Rectal smooth muscle tissue (tissue), 1 donor: ENCODE results near the gene TCF12.

Experiments
- H3K27ac ChIP-seq: one replicate; pipeline ENCODE4 v1.7.0; 2013; ENCODE audit warnings: low read depth, low read length, inconsistent platforms
- H3K27me3 ChIP-seq: one replicate; pipeline ENCODE4 v1.7.0; 2013; ENCODE audit warnings: low read length; ENCODE audit not compliant: control insufficient read depth, insufficient read depth
- H3K36me3 ChIP-seq: one replicate; pipeline ENCODE4 v1.7.0; 2013; ENCODE audit warnings: low read length; ENCODE audit not compliant: control insufficient read depth, insufficient read depth
- H3K4me1 ChIP-seq: one replicate; pipeline ENCODE4 v1.7.0; 2013; ENCODE audit warnings: low read length; ENCODE audit not compliant: control insufficient read depth, insufficient read depth
- H3K4me3 ChIP-seq: one replicate; pipeline ENCODE4 v1.7.0; 2013; ENCODE audit warnings: low read length
- H3K9ac ChIP-seq: one replicate; pipeline ENCODE4 v1.7.0; 2013; ENCODE audit warnings: low read length

TCF12 gene

GRCh38 chr15:57327985-57328471, 409.6 kb downstream of the TCF12 start:
- Histone ChIP-seq H3K9ac (no peak overlapping the region), H3K36me3 (no peaks in the 10 kb centered on the region), H3K27me3 (no peaks in the 10 kb centered on the region), H3K4me1 (no peaks in the 10 kb centered on the region), H3K4me3 (no peak overlapping the region), H3K27ac (no peak overlapping the region)

DNA sequence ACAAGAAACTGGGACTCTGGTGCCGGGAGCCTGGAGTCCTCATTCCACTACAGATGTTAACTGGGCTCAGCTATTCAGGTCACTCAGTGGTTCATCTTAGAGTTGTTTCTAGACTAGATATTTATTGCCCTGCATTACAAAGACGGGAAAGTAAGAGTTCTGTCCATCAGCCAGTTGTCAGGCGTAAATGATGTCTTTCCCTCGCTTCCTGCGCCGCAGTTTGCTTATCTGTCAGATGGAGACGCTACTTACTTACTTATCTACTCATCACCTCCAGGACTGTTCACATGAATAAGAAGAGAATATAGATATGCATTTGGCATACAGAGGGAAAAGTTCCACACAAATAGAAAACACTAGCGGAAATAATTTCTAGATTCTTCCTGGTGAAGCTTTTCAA, 410.0 kb downstream of the TCF12 start:
- Histone ChIP-seq H3K9ac (no peak overlapping the region), H3K4me3 (no peak overlapping the region), H3K27ac (no peak overlapping the region), H3K4me1 (no peaks in the 10 kb centered on the region), H3K27me3 (no peaks in the 10 kb centered on the region), H3K36me3 (no peaks in the 10 kb centered on the region)

- Histone ChIP-seq H3K27ac (no peak overlapping the region), H3K9ac (no peak overlapping the region)
These were observed 410.5 kb downstream of the TCF12 start for GRCh38 chr15:57328897-57329296.

GRCh38 chr15:57329582-57330367, 411.3 kb downstream of the TCF12 start:
- H3K4me1 ChIP-seq, result no peaks in the 10 kb centered on the region
- H3K9ac ChIP-seq, result no peak overlapping the region
- H3K27ac ChIP-seq, result no peak overlapping the region
- H3K4me3 ChIP-seq, result no peak overlapping the region
- no peaks in the 10 kb centered on the region for H3K27me3 ChIP-seq
- H3K36me3 ChIP-seq, result no peaks in the 10 kb centered on the region

More at GRCh38 chr15:57328897-57329296, 410.5 kb downstream of the TCF12 start:
- Histone ChIP-seq H3K36me3 (no peaks in the 10 kb centered on the region), H3K4me1 (no peaks in the 10 kb centered on the region), H3K4me3 (no peak overlapping the region), H3K27me3 (no peaks in the 10 kb centered on the region)

- Histone ChIP-seq H3K9ac (no peak overlapping the region), H3K4me1 (no peaks in the 10 kb centered on the region), H3K27ac (no peak overlapping the region), H3K4me3 (no peak overlapping the region), H3K36me3 (no peaks in the 10 kb centered on the region), H3K27me3 (no peaks in the 10 kb centered on the region)
These were observed 412.3 kb downstream of the TCF12 start for GRCh38 chr15:57330619-57331340.

DNA sequence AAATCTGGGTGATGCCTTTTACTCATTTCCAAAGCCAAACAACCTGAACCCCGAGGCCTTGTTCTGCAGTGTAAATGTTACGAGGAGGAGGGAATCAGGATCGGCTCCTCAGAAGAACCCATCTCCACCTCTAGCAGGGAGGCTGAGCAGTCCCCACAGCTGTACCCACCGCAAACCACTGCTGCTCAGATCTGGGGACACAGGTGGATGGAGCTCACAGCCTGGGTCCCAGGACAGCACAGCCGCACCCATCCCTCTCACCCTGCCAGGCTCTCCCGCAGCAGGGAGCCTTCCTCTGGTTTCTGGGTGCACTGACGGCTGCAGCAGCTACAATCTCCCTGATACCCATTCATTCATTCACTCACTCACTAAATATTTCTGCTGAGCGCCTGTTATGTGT, 413.9 kb downstream of the TCF12 start:
- no peak overlapping the region for H3K9ac ChIP-seq
- no peaks in the 10 kb centered on the region for H3K27me3 ChIP-seq
- no peaks in the 10 kb centered on the region for H3K36me3 ChIP-seq
- no peak overlapping the region for H3K4me3 ChIP-seq
- no peak overlapping the region for H3K27ac ChIP-seq
- no peaks in the 10 kb centered on the region for H3K4me1 ChIP-seq

- no peak overlapping the region for H3K9ac ChIP-seq
- no peaks in the 10 kb centered on the region for H3K4me1 ChIP-seq
- no peaks in the 10 kb centered on the region for H3K36me3 ChIP-seq
- H3K27me3 ChIP-seq, result no peaks in the 10 kb centered on the region
- no peak overlapping the region for H3K27ac ChIP-seq
- no peak overlapping the region for H3K4me3 ChIP-seq
These were observed 415.0 kb downstream of the TCF12 start for GRCh38 chr15:57333487-57333886.

GRCh38 chr15:57334257-57334656, 415.8 kb downstream of the TCF12 start:
- Histone ChIP-seq H3K27me3 (no peaks in the 10 kb centered on the region), H3K4me1 (no peaks in the 10 kb centered on the region), H3K4me3 (no peak overlapping the region), H3K27ac (no peak overlapping the region), H3K9ac (no peak overlapping the region), H3K36me3 (no peaks in the 10 kb centered on the region)

GRCh38 chr15:57335293-57335715, 416.9 kb downstream of the TCF12 start:
- Histone ChIP-seq H3K27ac (no peak overlapping the region), H3K4me3 (no peak overlapping the region), H3K36me3 (no peaks in the 10 kb centered on the region), H3K27me3 (no peaks in the 10 kb centered on the region), H3K4me1 (no peaks in the 10 kb centered on the region), H3K9ac (no peak overlapping the region)

DNA sequence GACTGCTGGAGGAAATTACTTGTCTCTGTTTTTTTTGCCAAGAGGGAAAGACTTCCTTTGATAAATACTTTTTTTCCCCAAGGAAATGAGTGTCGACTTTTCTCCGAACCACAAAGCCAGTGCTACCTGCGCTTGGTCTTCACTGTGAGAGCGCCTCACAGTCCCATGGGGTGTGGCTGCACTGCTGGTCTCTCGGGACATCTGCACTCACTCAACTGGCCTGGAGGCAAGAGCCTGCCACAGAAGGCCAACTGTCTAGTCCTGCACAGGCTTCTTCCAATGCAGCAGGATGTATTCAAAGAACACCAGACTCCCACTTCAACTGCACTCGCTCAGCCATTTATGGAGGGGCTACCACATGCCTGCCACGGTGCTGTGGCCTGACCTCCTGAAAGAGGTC, 417.3 kb downstream of the TCF12 start:
- H3K9ac ChIP-seq, result no peak overlapping the region
- H3K4me1 ChIP-seq, result no peaks in the 10 kb centered on the region
- H3K27ac ChIP-seq, result no peak overlapping the region
- no peak overlapping the region for H3K4me3 ChIP-seq
- H3K27me3 ChIP-seq, result no peaks in the 10 kb centered on the region
- H3K36me3 ChIP-seq, result no peaks in the 10 kb centered on the region

DNA sequence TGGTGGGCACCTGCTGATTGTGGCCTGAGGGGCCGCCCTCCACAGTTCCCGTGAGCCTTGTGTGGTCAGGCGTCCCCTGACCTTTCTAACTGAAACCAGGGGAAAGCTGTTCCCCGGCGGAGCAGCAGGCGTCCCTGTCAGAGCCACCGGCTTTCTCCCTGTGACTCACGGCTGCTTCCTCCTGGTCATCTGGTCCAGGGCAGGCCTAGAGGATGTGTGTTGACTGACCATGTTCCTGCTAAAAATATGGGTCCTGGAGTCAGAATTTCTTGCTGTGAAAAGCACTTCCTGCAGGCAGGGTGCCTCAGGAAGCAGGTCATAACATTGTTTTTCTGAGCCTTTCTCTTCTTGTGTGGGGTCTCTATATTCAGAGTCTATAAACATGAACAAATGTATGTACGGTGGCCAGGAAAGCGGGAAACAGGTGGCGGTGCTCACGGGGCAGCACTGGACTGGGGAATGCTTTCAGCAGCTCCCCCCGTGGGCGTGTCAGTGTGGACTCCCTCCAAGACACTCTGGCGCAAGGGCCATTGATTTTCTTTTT, 419.5 kb downstream of the TCF12 start:
- H3K36me3 ChIP-seq, result no peaks in the 10 kb centered on the region
- H3K27me3 ChIP-seq, result no peaks in the 10 kb centered on the region
- no peak overlapping the region for H3K27ac ChIP-seq
- no peaks in the 10 kb centered on the region for H3K4me1 ChIP-seq
- no peak overlapping the region for H3K9ac ChIP-seq
- H3K4me3 ChIP-seq, result no peak overlapping the region

DNA sequence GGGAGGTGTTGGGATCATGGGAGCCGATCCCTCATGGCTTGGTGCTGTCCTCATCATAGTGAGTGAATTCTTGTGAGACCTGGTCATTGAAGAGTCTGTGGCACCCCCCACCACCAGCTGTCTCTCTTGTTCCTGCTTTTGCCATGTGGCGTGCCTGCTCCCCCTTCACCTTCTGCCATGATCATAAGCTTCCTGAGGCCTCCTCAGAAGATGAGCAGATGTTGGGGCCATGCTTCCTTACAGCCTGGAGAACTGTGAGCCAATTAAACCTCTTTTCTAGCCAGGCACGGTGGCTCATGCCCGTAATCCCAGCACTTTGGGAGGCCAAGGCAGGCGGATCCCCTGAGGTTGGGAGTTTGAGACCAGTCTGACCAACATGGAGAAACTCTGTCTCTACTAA, 420.9 kb downstream of the TCF12 start:
- H3K27me3 ChIP-seq, result no peaks in the 10 kb centered on the region
- H3K27ac ChIP-seq, result no peak overlapping the region
- H3K36me3 ChIP-seq, result no peaks in the 10 kb centered on the region
- no peaks in the 10 kb centered on the region for H3K4me1 ChIP-seq
- no peak overlapping the region for H3K9ac ChIP-seq
- H3K4me3 ChIP-seq, result no peak overlapping the region
